ENCODE measurements around the gene GINS1.

Gene GINS1

GRCh38 chr20:25368976-25369375, 38.5 kb upstream of the GINS1 start:
- TF ChIP-seq CTCF (IDR thresholded peaks at IDR 0.05; ENCODE audit: low read depth, low read length, missing control alignments) = no peak
- no peak overlapping the region for H3K4me3 ChIP-seq (ENCODE audit: low read depth, low read length)
- DNase-seq (ENCODE audit: low read depth) = no peak

- no peak for DNase-seq (ENCODE audit: low read depth)
Observed at GRCh38 chr20:25369529-25369928, 37.9 kb upstream of the GINS1 start.

DNA sequence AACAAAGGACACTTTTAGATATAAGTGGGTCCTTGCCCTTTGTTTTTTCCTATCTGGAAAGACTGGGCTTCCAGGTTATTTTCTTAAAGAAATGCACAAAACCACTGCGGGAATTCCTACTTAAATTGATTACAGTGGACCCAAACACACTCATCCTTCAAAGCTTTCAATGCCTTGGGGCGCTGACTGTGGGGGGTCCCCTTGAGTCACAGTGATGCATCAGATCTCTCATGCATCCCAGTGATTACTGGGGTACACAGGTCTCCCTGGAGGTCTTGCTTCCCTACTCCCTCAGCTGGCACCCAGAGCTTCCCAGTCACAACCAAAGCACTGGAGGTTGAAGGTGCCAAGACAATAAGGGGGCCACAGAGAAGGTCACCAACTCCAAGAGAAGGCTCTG, 37.5 kb upstream of the GINS1 start:
- H3K4me3 ChIP-seq (ENCODE audit: low read depth, low read length) = no peak overlapping the region
- no peak for TF ChIP-seq CTCF (IDR thresholded peaks at IDR 0.05; ENCODE audit: low read depth, low read length, missing control alignments)
- DNase-seq (ENCODE audit: low read depth) = no peak

More at GRCh38 chr20:25369529-25369928, 37.9 kb upstream of the GINS1 start:
- no peak overlapping the region for H3K4me3 ChIP-seq (ENCODE audit: low read depth, low read length)
- no peak for TF ChIP-seq CTCF (IDR thresholded peaks at IDR 0.05; ENCODE audit: low read depth, low read length, missing control alignments)

DNA sequence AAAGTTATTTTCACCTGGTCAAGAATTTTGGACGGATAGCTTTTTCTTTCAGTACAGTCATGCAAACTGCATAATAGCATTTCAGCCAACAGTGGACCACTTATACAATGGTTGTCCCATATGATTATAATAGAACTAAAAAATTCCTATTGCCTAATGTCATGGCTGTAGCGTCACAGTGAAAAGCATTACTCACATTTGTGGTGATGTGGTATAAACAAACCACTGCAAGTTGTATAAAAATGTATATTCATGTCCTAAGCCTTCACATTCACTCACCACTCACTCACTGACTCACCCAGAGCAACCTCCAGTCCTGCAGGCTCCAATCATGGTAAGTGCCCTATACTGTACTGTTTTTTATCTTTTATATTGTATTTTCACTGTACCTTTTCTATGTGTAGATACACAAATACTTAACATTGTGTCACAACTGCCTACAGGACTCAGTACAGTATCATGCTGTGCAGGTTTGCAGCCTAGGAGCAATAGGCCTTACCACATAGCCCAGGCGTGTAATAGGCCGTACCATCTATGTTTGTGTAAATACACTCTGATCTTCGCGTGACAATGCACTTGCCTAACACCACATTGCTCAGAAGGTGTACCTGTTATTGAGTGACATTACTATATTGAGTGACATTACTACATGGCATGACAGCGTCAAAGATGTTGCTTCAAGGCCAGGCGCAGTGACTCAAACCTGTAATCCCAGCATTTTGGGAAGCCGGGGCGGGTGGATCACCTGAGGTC, 34.7 kb upstream of the GINS1 start:
- DNase-seq (ENCODE audit: low read depth) = no peak
- TF ChIP-seq CTCF (IDR thresholded peaks at IDR 0.05; ENCODE audit: low read depth, low read length, missing control alignments) = no peak

DNA sequence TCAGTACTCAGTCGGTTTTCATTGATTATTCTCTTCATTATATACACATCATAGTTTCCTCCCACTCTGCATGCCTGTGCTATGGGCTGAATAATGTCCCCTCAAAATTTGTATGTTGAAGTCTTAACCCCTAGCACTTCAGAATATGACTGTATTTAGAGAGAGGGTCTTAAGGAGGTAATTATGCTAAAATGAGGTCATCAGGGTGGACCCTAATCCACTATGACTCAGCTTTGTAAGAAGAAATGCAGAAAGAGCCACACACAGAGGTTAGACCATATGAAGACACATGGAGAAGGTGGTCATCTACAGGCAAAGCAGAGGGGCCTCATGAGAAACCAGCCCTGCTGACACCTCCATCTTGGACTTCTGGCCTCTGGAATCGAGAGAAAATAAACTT, 32.6 kb upstream of the GINS1 start:
- no peak for TF ChIP-seq CTCF (IDR thresholded peaks at IDR 0.05; ENCODE audit: low read depth, low read length, missing control alignments)
- no peak for DNase-seq (ENCODE audit: low read depth)
- H3K4me3 ChIP-seq (ENCODE audit: low read depth, low read length) = no peak overlapping the region

More for the DNA sequence above, 34.7 kb upstream of the GINS1 start:
- no peak overlapping the region for H3K4me3 ChIP-seq (ENCODE audit: low read depth, low read length)

- DNase-seq (ENCODE audit: low read depth) = no peak
- no peak overlapping the region for H3K4me3 ChIP-seq (ENCODE audit: low read depth, low read length)
- no peak for TF ChIP-seq CTCF (IDR thresholded peaks at IDR 0.05; ENCODE audit: low read depth, low read length, missing control alignments)
Observed at GRCh38 chr20:25376236-25376635, 31.2 kb upstream of the GINS1 start.

DNA sequence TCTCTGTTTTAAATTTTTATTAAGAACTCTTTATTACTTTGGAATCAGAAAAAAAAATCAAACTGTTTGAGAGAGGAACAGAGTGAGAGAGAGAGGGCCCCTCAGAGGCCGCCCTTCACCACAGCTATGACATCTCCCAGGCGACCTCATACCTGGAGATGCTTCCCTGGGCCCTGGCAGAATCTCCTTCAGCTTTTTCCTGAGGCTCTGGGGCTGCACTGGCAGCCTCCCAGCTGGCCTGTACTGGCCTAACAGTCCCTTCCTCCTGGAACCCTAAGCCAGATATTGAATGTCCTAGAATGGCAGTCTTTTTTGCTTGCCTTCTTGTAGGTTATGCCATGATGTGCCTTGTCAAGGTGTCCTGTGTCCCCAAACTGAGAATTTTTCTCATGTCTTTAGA, 30.6 kb upstream of the GINS1 start:
- DNase-seq (ENCODE audit: low read depth) = no peak
- no peak for TF ChIP-seq CTCF (IDR thresholded peaks at IDR 0.05; ENCODE audit: low read depth, low read length, missing control alignments)

More for the DNA sequence above, 30.6 kb upstream of the GINS1 start:
- H3K4me3 ChIP-seq (ENCODE audit: low read depth, low read length) = no peak overlapping the region
